ENCODE results near the gene CORIN.

DNA sequence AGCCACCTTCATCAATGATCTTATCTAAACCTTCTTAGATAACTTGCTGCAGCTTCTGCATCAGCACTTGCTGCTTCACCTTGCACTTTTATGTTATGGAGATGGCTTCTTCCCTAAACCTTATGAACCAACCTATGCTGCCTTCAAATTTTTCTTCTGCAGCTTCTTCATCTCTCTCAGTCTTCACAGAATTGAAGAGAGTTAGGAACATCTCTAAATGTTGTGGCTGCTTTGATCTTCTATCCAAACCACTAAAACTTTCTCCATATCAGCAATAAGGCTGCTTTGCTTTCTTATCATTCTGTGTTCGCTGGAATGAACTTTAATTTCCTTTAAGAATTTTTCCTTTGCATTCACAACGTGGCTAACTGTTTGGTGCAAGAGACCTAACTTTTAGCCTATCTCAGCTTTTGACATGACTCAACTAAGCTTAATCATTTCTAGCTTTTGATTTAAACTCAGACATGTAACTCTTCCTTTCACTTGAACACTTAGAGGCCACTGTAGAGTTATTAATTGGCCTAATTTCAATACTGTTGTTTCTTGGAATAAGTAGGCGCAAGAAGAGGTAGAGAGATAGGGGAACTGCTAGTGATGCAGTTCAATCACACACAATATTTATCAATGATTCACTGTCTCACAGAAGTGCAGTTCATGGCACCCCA is 36.1 kb upstream of the CORIN start:
- TF ChIP-seq CEBPB (IDR thresholded peaks at IDR 0.05; ENCODE audit: low read depth, low read length) (no peak), FOS (IDR thresholded peaks at IDR 0.05; ENCODE audit: low read depth, low read length) (no peak), RAD21 (IDR thresholded peaks at IDR 0.05; ENCODE audit: low read length) (no peak), RCOR1 (IDR thresholded peaks at IDR 0.05; ENCODE audit: insufficient replicate concordance, low read length) (no peak), POLR2A (IDR thresholded peaks at IDR 0.05; ENCODE audit: low read depth, low read length) (no peak), SMC3 (IDR thresholded peaks at IDR 0.05; ENCODE audit: low read depth, low read length) (no peak)
- TF ChIP-seq, protein P1, sequence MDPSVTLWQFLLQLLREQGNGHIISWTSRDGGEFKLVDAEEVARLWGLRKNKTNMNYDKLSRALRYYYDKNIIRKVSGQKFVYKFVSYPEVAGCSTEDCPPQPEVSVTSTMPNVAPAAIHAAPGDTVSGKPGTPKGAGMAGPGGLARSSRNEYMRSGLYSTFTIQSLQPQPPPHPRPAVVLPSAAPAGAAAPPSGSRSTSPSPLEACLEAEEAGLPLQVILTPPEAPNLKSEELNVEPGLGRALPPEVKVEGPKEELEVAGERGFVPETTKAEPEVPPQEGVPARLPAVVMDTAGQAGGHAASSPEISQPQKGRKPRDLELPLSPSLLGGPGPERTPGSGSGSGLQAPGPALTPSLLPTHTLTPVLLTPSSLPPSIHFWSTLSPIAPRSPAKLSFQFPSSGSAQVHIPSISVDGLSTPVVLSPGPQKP (IDR thresholded peaks at IDR 0.05; ENCODE audit: borderline replicate concordance, low read depth, low read length): no peak
- TF ChIP-seq, protein P2, sequence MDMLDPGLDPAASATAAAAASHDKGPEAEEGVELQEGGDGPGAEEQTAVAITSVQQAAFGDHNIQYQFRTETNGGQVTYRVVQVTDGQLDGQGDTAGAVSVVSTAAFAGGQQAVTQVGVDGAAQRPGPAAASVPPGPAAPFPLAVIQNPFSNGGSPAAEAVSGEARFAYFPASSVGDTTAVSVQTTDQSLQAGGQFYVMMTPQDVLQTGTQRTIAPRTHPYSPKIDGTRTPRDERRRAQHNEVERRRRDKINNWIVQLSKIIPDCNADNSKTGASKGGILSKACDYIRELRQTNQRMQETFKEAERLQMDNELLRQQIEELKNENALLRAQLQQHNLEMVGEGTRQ (IDR thresholded peaks at IDR 0.05; ENCODE audit: low read depth, low read length): no peak
- TF ChIP-seq, protein P3, sequence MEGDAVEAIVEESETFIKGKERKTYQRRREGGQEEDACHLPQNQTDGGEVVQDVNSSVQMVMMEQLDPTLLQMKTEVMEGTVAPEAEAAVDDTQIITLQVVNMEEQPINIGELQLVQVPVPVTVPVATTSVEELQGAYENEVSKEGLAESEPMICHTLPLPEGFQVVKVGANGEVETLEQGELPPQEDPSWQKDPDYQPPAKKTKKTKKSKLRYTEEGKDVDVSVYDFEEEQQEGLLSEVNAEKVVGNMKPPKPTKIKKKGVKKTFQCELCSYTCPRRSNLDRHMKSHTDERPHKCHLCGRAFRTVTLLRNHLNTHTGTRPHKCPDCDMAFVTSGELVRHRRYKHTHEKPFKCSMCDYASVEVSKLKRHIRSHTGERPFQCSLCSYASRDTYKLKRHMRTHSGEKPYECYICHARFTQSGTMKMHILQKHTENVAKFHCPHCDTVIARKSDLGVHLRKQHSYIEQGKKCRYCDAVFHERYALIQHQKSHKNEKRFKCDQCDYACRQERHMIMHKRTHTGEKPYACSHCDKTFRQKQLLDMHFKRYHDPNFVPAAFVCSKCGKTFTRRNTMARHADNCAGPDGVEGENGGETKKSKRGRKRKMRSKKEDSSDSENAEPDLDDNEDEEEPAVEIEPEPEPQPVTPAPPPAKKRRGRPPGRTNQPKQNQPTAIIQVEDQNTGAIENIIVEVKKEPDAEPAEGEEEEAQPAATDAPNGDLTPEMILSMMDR (conservative IDR thresholded peaks at IDR 0.05; ENCODE audit: low read depth, low read length): no peak
